Measurements from ENCODE around the gene PREX1. TPM values are rescaled to one million over a fixed set of nuclear protein-coding genes. Genes with fewer than 3 reads are reported as not detected.

PREX1 gene
- total and polyA plus RNA-seq, 4 donors = 29.5 to 121 (median 69.3) TPM

- Histone ChIP-seq H3K27me3 (ENCODE audit: control insufficient read depth in 3 of 3, insufficient read depth in 3 of 3, low read length in 2 of 3) (peaks cover 0 to 7% (median 2%) of the 10 kb centered on the region in 3 donors), H3K9ac (ENCODE audit: insufficient read depth in 1 of 2, low read length in 2 of 2) (no peak overlapping the region), H3K4me1 (ENCODE audit: control insufficient read depth in 5 of 5, insufficient read depth in 5 of 5, low read length in 5 of 5) (peaks cover 0 to 33% (median 8%) of the 10 kb centered on the region in 5 donors), H3K4me3 (no peak overlapping the region), H3K36me3 (ENCODE audit: control insufficient read depth in 4 of 4, insufficient read depth in 4 of 4, low read length in 4 of 4) (peaks cover 0 to 14% (median 0%) of the 10 kb centered on the region in 4 donors), H3K27ac (ENCODE audit: low read depth in 1 of 2, low read length in 1 of 2) (peak overlapping the region in 1 of 2 donors; percentile 18), H3K9me3 (ENCODE audit: control insufficient read depth in 4 of 4, insufficient read depth in 3 of 4, low read length in 3 of 4) (no peaks in the 10 kb centered on the region)
- DNase-seq = no peak
- TF ChIP-seq CTCF (IDR thresholded peaks at IDR 0.05; ENCODE audit: control extremely low read depth, extremely low read depth) = no peak
- WGBS, 2 donors = 74 to 86% methylated on average over 10 of the region's 10 CpGs
- ATAC-seq (ENCODE audit: insufficient read depth, low FRiP score) = no peak
Observed at GRCh38 chr20:48704761-48705160, 123.0 kb downstream of the PREX1 start.

- Histone ChIP-seq H3K27ac (ENCODE audit: low read depth in 1 of 2, low read length in 1 of 2) (peak overlapping the region in 1 of 2 donors; percentile 20), H3K9ac (ENCODE audit: insufficient read depth in 1 of 2, low read length in 2 of 2) (no peak overlapping the region), H3K27me3 (ENCODE audit: control insufficient read depth in 3 of 3, insufficient read depth in 3 of 3, low read length in 2 of 3) (peaks cover 0 to 7% (median 2%) of the 10 kb centered on the region in 3 donors), H3K4me3 (no peak overlapping the region), H3K36me3 (ENCODE audit: control insufficient read depth in 4 of 4, insufficient read depth in 4 of 4, low read length in 4 of 4) (peaks cover 0 to 20% (median 0%) of the 10 kb centered on the region in 4 donors), H3K4me1 (ENCODE audit: control insufficient read depth in 5 of 5, insufficient read depth in 5 of 5, low read length in 5 of 5) (peaks cover 0 to 22% (median 7%) of the 10 kb centered on the region in 5 donors), H3K9me3 (ENCODE audit: control insufficient read depth in 4 of 4, insufficient read depth in 3 of 4, low read length in 3 of 4) (no peaks in the 10 kb centered on the region)
- WGBS, 2 donors = 67 to 74% methylated on average over 15 of the region's 15 CpGs
- DNase-seq = no peak
- TF ChIP-seq CTCF (IDR thresholded peaks at IDR 0.05; ENCODE audit: control extremely low read depth, extremely low read depth) = no peak
- no peak for ATAC-seq (ENCODE audit: insufficient read depth, low FRiP score)
Observed at GRCh38 chr20:48703511-48704219, 124.1 kb downstream of the PREX1 start.

- Histone ChIP-seq H3K9me3 (ENCODE audit: control insufficient read depth in 4 of 4, insufficient read depth in 3 of 4, low read length in 3 of 4) (no peaks in the 10 kb centered on the region), H3K4me1 (ENCODE audit: control insufficient read depth in 5 of 5, insufficient read depth in 5 of 5, low read length in 5 of 5) (peaks cover 0 to 23% (median 11%) of the 10 kb centered on the region in 5 donors), H3K27ac (ENCODE audit: low read depth in 1 of 2, low read length in 1 of 2) (peak overlapping the region in 1 of 2 donors; percentile 20), H3K9ac (ENCODE audit: insufficient read depth in 1 of 2, low read length in 2 of 2) (no peak overlapping the region), H3K36me3 (ENCODE audit: control insufficient read depth in 4 of 4, insufficient read depth in 4 of 4, low read length in 4 of 4) (peaks cover 0 to 20% (median 0%) of the 10 kb centered on the region in 4 donors), H3K27me3 (ENCODE audit: control insufficient read depth in 3 of 3, insufficient read depth in 3 of 3, low read length in 2 of 3) (peaks cover 0 to 7% (median 2%) of the 10 kb centered on the region in 3 donors), H3K4me3 (no peak overlapping the region)
- WGBS, 2 donors = 69 to 71% methylated on average over 12 of the region's 12 CpGs
- no peak for DNase-seq
- no peak for ATAC-seq (ENCODE audit: insufficient read depth, low FRiP score)
- no peak for TF ChIP-seq CTCF (IDR thresholded peaks at IDR 0.05; ENCODE audit: control extremely low read depth, extremely low read depth)
Observed at GRCh38 chr20:48703107-48703506, 124.7 kb downstream of the PREX1 start.

Data from lung (tissue), 12 donors.